ENCODE measurements around the gene PDGFC. TPM values are rescaled to one million over a fixed set of nuclear protein-coding genes. Genes with fewer than 3 reads are reported as not detected.

PDGFC gene
- polyA plus RNA-seq, 1 donor (not counting 4 experiments of a cell fraction or from before 2014, with no cell fraction given): 29.7 TPM

DNA sequence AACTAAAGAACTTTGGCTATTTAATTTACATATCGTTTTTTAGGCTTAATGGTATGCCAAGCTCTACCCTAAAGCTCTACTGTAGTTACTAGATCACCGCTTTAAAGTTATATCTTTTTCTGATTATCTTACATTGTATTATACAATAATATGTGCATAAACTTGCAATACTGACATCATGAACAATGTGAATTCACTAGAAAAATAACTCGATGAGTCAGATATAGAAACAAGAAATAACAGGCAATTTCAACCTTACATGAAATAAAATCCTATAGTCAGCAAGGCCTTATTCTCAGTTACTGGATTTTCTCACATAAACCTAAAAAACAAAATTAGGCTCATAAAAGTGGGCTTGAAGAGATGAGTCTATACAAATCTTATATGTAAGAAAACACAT, 32.5 kb downstream of the PDGFC start:
- DNase-seq (ENCODE audit: low read depth, low spot score): no peak
- no peaks in the 10 kb centered on the region for H3K36me3 ChIP-seq (ENCODE audit: control insufficient read depth in 2 of 2, extremely low read depth in 1 of 2, insufficient read depth in 2 of 2, low read length in 2 of 2)
- peak overlapping the region; percentile 57 for H3K9ac ChIP-seq (ENCODE audit: control insufficient read depth, extremely low read depth, insufficient read depth, low read length)
- TF ChIP-seq, protein P1, sequence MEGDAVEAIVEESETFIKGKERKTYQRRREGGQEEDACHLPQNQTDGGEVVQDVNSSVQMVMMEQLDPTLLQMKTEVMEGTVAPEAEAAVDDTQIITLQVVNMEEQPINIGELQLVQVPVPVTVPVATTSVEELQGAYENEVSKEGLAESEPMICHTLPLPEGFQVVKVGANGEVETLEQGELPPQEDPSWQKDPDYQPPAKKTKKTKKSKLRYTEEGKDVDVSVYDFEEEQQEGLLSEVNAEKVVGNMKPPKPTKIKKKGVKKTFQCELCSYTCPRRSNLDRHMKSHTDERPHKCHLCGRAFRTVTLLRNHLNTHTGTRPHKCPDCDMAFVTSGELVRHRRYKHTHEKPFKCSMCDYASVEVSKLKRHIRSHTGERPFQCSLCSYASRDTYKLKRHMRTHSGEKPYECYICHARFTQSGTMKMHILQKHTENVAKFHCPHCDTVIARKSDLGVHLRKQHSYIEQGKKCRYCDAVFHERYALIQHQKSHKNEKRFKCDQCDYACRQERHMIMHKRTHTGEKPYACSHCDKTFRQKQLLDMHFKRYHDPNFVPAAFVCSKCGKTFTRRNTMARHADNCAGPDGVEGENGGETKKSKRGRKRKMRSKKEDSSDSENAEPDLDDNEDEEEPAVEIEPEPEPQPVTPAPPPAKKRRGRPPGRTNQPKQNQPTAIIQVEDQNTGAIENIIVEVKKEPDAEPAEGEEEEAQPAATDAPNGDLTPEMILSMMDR (optimal IDR thresholded peaks at IDR 0.05 in 1 of 3, IDR thresholded peaks at IDR 0.05 in 1 of 3, conservative IDR thresholded peaks at IDR 0.05 in 1 of 3; ENCODE audit: extremely low read depth in 1 of 3, insufficient read depth in 2 of 3, low read length in 3 of 3): no peak
- TF ChIP-seq EZH2 (IDR thresholded peaks at IDR 0.05; ENCODE audit: low read length): no peak
- H3K79me2 ChIP-seq (ENCODE audit: control insufficient read depth, insufficient read depth, low read length): peaks cover 67% of the 10 kb centered on the region
- H4K20me1 ChIP-seq (ENCODE audit: control insufficient read depth, extremely low read depth, insufficient read depth, low read length): no peaks in the 10 kb centered on the region
- H3K27me3 ChIP-seq (ENCODE audit: control insufficient read depth, extremely low read depth, insufficient read depth, low read length): no peaks in the 10 kb centered on the region
- no peak overlapping the region for H2AFZ ChIP-seq (ENCODE audit: control insufficient read depth, low read length)
- H3K27ac ChIP-seq (ENCODE audit: control insufficient read depth, insufficient read depth, low read length): peak overlapping the region; percentile 96
- H3K9me3 ChIP-seq (ENCODE audit: control insufficient read depth, low read depth, low read length): no peaks in the 10 kb centered on the region
- peak overlapping the region in 1 of 3 experiments; percentile 8 for H3K4me3 ChIP-seq (ENCODE audit: control insufficient read depth in 2 of 3, extremely low read depth in 1 of 3, insufficient read depth in 2 of 3, low read depth in 1 of 3, low read length in 3 of 3)
- dilution Hi-C loops (cut with MboI; ENCODE audit: extremely low pct_ligation_motif_present, low sequenced_read_pairs): no loop called here
- FAIRE-seq: peak; percentile 66
- H3K4me2 ChIP-seq (ENCODE audit: control insufficient read depth, extremely low read depth, insufficient read depth, low read depth, low read length): peak overlapping the region; percentile 79
- no peaks in the 10 kb centered on the region for H3K9me1 ChIP-seq (ENCODE audit: control insufficient read depth, extremely low read depth, insufficient read depth, low read length)
- peaks cover 57% of the 10 kb centered on the region for H3K4me1 ChIP-seq (ENCODE audit: control insufficient read depth, extremely low read depth, insufficient read depth, low read length)

DNA sequence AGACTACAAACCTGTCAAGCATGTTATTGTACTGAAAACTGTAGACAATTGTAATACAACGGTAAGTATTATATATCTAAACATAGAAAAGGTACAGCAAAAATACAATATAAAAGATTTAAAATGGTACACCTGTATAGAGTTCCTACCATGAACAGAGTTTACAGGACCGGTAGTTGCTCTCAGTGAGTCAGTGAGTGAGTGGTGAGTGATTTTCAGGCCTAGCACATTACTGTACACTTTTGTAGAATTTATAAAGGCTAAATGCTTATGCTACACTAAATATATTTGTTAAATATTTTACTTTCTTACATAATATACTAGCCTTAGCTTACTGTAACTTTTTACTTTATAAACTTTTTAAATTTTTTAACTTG, 37.4 kb downstream of the PDGFC start:
- peak overlapping the region; percentile 38 for H3K9ac ChIP-seq (ENCODE audit: control insufficient read depth, extremely low read depth, insufficient read depth, low read length)

More for the DNA sequence above, 37.4 kb downstream of the PDGFC start:
- Histone ChIP-seq H3K4me1 (ENCODE audit: control insufficient read depth, extremely low read depth, insufficient read depth, low read length) (peaks cover 48% of the 10 kb centered on the region), H3K9me3 (ENCODE audit: control insufficient read depth, low read depth, low read length) (peaks cover 3% of the 10 kb centered on the region), H3K4me2 (ENCODE audit: control insufficient read depth, extremely low read depth, insufficient read depth, low read depth, low read length) (peak overlapping the region; percentile 36), H3K79me2 (ENCODE audit: control insufficient read depth, insufficient read depth, low read length) (peaks cover 32% of the 10 kb centered on the region), H2AFZ (ENCODE audit: control insufficient read depth, low read length) (no peak overlapping the region), H4K20me1 (ENCODE audit: control insufficient read depth, extremely low read depth, insufficient read depth, low read length) (no peaks in the 10 kb centered on the region), H3K27me3 (ENCODE audit: control insufficient read depth, extremely low read depth, insufficient read depth, low read length) (no peaks in the 10 kb centered on the region), H3K4me3 (ENCODE audit: control insufficient read depth in 2 of 3, extremely low read depth in 1 of 3, insufficient read depth in 2 of 3, low read depth in 1 of 3, low read length in 3 of 3) (no peak overlapping the region), H3K9me1 (ENCODE audit: control insufficient read depth, extremely low read depth, insufficient read depth, low read length) (no peaks in the 10 kb centered on the region), H3K27ac (ENCODE audit: control insufficient read depth, insufficient read depth, low read length) (peak overlapping the region; percentile 96), H3K36me3 (ENCODE audit: control insufficient read depth in 2 of 2, extremely low read depth in 1 of 2, insufficient read depth in 2 of 2, low read length in 2 of 2) (peaks cover 0 to 7% of the 10 kb centered on the region in 2 experiments)
- DNase-seq (ENCODE audit: low read depth, low spot score) (no peak), FAIRE-seq (peak; percentile 17)
- TF ChIP-seq EZH2 (IDR thresholded peaks at IDR 0.05; ENCODE audit: low read length): no peak
- TF ChIP-seq, protein P1 (optimal IDR thresholded peaks at IDR 0.05 in 1 of 3, IDR thresholded peaks at IDR 0.05 in 1 of 3, conservative IDR thresholded peaks at IDR 0.05 in 1 of 3; ENCODE audit: extremely low read depth in 1 of 3, insufficient read depth in 2 of 3, low read length in 3 of 3): no peak
- dilution Hi-C loops (cut with MboI; ENCODE audit: extremely low pct_ligation_motif_present, low sequenced_read_pairs): no loop called here

Data from keratinocyte (primary cell).